SH-SY5Y (cell line): ENCODE measurements around the gene ALCAM.

ENCODE experiments used
- GATA2 ChIP-seq: IDR thresholded peaks from 2 replicates; pipeline ENCODE4 v1.6.1; 2011; ENCODE audit warnings: mild to moderate bottlenecking, low read depth, low read length
- GATA3 ChIP-seq: IDR thresholded peaks from 2 replicates; pipeline ENCODE4 v1.6.1; 2011; ENCODE audit warnings: low read depth, mild to moderate bottlenecking, low read length, moderate library complexity

Gene ALCAM

DNA sequence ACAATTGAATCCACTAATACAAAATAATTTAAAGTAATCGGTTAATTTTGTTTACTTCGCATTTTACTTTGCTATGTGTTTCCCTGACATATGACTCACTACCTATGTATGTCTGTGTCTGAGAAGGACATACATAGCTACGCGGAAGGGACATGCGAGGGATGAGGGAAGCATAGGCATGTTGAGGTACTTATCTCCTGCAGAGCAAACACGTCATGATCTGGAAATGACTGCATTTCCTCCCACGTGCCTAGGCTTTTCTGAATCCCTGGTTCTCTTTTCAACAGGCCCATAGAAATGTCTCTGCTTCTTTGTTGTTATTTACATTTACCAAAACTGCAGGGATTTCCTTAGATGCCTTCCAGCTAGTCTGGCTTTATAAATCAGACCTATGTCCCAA lies 27.5 kb downstream of the ALCAM start:
- no peak for TF ChIP-seq GATA3
- TF ChIP-seq GATA2, result no peak

DNA sequence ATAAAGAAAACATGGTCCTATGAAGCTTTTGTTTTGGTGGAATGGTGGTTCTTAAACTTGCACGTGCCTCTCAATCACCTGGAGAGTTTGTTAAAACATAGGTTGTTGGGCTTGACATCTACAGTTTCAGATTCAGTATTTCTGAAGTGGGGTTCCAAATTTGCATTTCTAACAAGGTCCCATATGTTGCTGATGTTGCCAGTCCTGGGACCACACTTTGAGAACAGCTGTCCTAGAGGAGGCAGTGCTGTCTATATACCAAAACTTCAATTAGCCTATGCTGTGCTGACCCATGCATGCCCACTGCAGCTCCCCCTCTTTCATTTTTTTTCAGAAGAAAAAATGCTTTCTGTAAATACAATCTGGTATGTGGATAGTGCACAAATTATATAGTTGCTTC lies 31.3 kb downstream of the ALCAM start:
- TF ChIP-seq GATA2 (no peak), GATA3 (no peak)

DNA sequence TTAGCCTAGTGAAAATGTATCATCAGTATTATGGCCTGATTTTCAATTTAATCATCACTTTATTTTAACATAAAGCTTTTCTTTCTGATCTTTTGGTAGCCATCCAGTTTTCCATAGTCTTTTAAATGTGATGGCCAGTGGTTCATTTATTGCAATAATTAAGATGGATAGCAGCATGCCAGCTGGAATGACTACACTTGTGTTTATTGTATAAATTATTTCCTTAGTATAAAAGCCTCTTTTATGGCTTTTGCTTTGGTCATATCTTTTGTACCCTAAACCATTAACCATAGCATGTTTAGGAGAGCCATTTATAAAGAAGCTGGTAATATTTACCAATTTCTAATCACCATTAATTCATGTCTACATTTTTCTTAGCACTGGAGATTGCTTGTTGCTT lies 31.7 kb downstream of the ALCAM start:
- no peak for TF ChIP-seq GATA2
- TF ChIP-seq GATA3, result no peak

DNA sequence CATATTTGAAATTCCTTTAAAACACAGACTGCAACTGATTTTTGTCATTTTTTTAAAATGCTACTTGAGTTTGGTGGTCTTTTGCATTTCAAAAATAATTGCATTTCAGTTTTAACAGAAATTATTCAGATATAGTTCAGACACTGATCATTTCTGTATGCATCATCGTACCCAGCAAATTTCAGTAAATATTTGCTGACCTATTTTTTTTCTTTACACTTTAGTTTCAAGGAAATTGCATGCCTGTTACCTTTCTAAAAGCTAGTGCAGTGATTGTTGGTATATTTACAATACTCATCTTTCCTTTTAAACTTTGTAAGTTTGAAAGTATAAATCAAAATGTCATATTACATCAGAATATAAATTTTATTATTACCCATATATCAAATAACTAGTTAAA lies 32.4 kb downstream of the ALCAM start:
- TF ChIP-seq GATA3 (no peak), GATA2 (no peak)

DNA sequence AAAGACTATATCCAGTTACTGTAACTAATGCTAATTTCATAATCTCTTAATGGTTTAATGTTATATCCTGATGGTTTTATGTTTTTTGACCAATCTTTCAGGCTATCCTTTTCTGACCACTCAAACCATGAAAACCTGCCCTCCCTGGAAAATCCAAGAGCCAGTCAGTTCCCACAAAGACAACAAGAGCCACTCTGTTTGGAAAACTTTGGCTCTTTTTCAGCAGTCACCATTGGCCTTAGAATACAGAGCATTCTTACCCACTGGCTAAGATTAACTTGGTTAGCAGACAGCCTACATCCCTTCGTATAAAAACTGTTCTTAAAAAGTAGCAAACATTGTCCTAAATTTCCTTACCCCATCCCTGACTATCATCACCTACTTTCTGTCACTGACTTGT lies 32.9 kb downstream of the ALCAM start:
- no peak for TF ChIP-seq GATA2
- TF ChIP-seq GATA3, result no peak

DNA sequence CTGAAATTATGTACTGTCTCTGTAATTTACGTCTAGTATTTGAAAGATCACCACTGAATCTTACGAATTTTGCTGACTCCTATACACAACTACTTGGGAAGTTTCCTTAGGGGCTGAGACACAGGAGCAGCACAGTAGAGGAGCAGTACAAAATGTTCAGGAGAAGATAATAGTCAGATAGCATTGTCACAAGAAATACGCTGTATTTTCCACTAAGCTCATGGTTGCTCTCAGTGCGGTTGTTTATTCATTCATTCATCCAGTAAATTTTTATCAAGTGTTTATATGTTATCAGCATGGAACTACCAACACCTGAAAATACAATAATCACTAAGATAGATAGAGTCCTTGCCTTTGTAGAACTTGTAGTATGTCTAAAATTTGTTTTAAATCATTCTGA lies 34.5 kb downstream of the ALCAM start:
- TF ChIP-seq GATA3 (no peak), GATA2 (no peak)

DNA sequence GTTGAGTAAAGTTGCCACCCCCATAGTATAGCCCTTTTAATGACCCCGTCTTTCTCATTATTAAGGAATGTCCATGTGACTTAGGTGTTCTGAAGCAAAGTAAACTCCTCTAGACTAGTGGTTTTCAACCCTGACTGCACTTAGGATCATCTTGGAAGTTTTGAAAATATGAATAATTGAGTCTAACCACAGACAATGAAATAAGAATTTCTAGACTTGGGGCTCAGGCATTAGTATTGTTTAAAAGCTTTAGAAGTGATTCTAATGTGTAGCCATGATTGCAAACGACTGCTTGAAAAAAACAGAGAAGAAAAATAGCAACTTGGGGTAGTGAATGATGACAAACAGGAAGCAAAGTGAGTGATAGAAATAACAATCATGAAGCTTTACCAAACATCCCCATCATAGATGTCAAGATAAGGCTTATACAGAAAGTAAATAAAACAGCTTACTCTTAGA lies 35.0 kb downstream of the ALCAM start:
- TF ChIP-seq GATA3 (no peak), GATA2 (no peak)

DNA sequence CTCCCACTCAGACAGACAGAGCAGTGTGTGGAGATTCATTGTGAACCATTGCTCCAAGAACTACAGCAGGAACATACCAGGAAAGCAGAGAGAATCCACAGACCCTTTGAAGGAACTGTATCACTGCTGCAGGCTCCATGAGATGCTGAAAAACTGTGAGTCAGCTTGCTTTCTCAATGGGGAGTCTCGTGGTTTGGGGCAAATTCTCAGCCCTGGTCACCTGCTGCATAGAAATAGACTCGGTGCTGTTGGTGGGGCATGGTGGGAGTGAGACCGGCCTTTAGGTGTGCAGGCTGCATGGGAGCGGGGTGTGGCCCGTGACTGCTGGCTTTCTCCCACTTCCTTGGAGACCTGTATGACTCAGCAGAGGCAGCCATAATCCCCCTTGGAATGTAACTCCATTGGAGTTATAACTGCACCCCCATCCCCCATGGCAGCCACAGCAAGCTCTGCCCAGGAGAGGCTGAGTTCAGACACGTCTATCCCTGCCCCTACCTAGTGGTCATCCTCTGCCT lies 35.6 kb downstream of the ALCAM start:
- no peak for TF ChIP-seq GATA2
- no peak for TF ChIP-seq GATA3

DNA sequence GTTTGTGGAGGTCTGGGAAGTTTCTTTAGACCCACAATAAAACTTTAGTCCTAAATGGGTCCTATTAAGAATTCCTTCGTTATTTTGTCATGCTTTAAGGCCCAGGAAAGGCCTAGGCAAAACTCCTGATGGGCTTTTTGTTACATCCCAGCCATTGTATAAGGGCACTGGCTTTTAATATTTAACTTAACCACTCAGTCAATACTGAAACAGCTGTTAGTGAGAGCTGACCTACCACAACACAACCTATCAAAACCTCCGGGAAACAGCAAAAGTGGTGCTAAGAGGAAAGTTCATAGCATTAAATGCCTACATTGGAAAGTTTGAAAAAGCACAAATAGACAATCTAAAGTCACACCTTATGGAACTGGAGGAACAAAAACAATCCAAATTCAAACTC lies 39.6 kb downstream of the ALCAM start:
- TF ChIP-seq GATA3, result no peak
- TF ChIP-seq GATA2, result no peak

DNA sequence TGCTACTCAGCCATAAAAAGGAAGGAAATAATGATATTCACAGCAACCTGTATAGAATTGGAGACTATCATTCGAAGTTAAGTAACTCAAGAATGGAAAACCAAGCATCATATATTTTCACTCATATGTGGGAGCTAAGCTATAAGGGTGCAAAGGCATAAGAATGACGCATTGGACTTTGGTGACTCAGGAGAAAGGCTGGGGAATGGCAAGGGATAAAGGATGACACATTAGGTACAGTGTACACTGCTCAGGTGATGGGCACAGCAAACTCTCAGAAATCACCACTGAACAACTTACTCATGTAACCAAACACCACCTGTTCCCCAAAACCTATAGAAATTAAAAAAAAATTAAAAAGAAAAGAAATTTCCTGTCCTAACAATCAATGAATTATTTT lies 42.7 kb downstream of the ALCAM start:
- TF ChIP-seq GATA3, result no peak
- no peak for TF ChIP-seq GATA2

DNA sequence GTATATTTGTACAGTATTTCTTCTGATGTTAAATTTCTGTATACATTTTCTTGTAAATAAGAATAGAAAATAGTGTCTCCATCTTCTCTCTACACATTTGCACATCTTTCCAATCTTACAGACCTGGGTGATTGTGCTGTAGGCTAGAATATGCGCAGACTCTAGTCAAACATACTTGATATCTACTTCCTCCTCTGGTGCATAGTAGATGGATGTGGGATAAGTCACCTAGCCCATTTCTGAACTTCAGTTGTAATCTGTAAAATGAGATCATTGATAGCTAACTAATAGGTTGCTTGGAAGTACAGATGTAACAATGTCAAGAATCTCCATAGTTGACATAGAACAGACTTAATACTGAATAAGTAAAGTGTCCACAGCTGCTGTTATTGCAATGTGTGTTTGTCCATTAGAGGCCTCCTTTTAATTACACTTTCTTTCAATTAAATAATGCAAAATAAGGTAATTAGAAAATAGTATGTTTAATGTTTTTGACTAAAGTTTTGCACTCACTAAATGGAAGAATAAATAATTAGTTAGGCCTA lies 46.7 kb downstream of the ALCAM start:
- TF ChIP-seq GATA3, result peak; percentile 74; the same call in 1 of the 2 replicates
- TF ChIP-seq GATA2, result peak; percentile 29; the same call in 1 of the 2 replicates

DNA sequence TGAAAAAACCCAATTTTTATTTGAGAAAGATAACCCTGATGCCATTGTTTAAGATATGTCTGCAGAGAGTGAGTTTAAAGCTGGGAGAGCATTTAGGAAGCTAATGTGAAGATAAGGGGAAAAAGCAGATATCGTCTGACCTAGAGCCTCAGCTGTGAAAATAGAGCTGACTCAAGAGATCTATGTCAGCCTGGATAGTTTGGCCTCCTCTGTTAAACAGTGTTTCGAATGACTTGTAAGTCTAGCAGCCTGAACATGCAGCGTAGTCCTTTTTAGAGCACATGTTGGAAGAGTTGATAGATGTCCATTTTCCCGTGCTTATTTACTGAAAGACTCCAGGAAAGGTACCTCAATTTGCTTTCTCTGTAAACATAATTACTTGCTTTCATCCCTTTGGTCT lies 48.1 kb downstream of the ALCAM start:
- no peak; the same call in 1 of the 2 replicates for TF ChIP-seq GATA2
- TF ChIP-seq GATA3, result no peak

DNA sequence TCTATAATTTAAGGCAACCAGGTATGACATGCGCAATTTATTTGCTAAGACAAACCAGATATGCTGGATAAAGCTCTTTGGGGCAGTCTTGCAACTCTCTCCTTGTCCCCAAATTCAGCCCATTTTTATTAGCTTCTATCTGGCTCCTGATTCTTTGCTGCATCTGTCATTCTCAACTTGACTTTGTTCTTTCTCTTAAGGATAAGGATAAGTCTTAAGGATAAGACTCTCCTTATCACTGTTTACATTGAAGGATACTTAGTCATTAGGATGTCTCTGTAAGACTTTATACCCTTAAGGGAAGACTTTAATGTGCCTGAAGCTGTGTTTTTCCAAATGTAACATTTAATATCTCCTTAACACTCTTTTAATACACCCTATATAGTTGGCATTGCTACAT lies 49.2 kb downstream of the ALCAM start:
- no peak for TF ChIP-seq GATA3
- no peak for TF ChIP-seq GATA2

DNA sequence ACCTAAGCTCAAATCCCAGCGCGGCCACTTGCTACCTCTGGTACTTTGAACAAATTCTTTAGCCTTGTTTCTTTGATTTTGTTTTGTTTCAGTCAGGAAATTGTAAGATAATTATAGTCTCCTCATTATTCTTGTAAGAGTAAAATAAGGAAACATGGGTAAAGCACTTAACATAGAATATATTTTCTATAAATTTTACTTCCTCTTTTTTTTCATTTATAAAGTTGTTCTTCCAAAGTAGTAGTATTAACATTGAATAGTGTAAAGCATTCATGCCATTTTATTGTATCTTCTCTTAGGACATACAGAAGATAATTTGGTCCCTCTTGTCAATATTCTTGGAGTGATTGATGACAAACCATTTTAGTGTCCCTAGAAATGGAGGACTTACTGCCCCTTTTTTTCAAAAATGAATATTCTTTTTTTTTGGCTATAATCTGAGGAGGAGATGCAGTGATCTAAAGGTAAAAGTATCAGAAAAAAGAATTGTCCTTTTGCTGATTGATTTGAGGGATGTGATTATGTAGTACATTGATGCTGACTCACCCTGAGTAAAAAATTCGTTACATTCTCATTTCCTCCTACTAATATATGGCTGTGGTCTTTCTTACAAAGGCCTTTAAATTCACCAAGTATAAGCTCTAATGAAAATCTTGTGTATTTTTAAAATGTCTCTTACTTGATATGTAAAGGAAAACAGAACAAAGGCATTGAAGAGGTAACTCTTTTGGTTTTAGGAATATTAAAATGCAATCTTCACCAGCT lies 51.0 kb downstream of the ALCAM start:
- no peak for TF ChIP-seq GATA2
- no peak for TF ChIP-seq GATA3

DNA sequence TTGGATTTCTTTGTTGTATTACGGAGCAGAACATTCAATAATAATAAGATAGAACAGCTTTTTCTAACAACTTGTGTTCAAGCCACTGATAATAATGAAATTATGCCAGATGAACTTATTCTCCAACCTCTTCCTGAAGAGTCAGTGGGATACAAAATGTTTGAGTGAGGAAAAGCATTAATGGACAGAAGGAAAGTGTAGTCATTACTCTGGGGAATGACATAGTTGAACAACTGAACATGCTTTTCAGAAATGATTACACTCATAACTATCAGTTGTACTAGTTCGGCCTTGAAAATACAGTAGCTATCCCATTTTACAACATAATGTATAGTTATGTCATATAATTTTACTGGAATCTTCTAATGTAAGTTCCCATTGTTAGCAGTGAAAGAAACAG lies 55.9 kb downstream of the ALCAM start:
- no peak for TF ChIP-seq GATA2
- no peak for TF ChIP-seq GATA3

DNA sequence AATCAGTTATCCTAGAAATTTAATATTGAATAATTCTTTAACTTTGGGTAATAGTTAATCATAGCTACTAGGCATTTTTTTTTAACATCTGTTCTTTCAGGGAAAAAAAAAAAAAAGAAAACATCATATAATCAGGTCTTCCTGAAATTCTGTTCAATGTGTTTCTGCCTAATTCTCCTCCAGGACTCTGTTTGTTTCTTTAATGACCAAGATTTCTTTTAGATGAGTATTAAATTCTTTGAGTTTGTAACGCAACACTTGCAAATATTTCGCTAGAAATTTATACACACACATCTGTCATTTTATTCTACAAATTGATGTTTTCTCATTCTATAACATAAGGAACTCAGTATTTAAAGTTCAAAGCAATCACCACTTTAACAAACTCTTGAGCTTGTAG lies 56.7 kb downstream of the ALCAM start:
- TF ChIP-seq GATA2 (no peak), GATA3 (no peak)
